GM23338 (cell line): Measurements from ENCODE around the gene VAT1. TPM values are rescaled to one million over a fixed set of nuclear protein-coding genes. Genes with fewer than 3 reads are reported as not detected.

Experiments used
- polyA plus RNA-seq: library from polyadenylated mRNA; unstranded; fragments of >200 nt; fragmentation: Nextera tagmentation; extraction: Ambion mirVana; gene quantifications from 2 replicates; pipeline ENCODE4 v1.2.1, GENCODE V29; 2016
- total RNA-seq: library from RNA; depleted of rRNA; stranded (reverse); fragments of >200 nt; shearing (Covaris generic); gene quantifications from 2 replicates; pipeline ENCODE4 v1.2.3, GENCODE V29; 2014; rRNA removed

The VAT1 gene
- total and polyA plus RNA-seq, 2 experiments from 2014 or later: 233 to 300 TPM

Other genes starting within 250 kb of the VAT1 start
- 110 and 129 TPM in 2 replicates for gene VPS25, start 248.9 kb downstream of the VAT1 start, total RNA-seq
- 93.5 and 105 TPM in 2 replicates for gene VPS25, start 248.9 kb downstream of the VAT1 start, polyA plus RNA-seq
- gene WNK4, start 241.8 kb downstream of the VAT1 start, total RNA-seq: 0.10 and 0.54 TPM in 2 replicates
- 0.65 and 0.83 TPM in 2 replicates for gene WNK4, start 241.8 kb downstream of the VAT1 start, polyA plus RNA-seq
- gene COA3, start 223.7 kb downstream of the VAT1 start, total RNA-seq: 57.6 and 81.2 TPM in 2 replicates
- gene COA3, start 223.7 kb downstream of the VAT1 start, polyA plus RNA-seq: 123 and 138 TPM in 2 replicates
- gene CNTD1, start 223.5 kb downstream of the VAT1 start, total RNA-seq: not detected in 2 replicates
- 0.80 and 1.1 TPM in 2 replicates for gene CNTD1, start 223.5 kb downstream of the VAT1 start, polyA plus RNA-seq
- 54.8 and 57.2 TPM in 2 replicates for gene BECN1, start 198.1 kb downstream of the VAT1 start, total RNA-seq
- 35.5 and 41.8 TPM in 2 replicates for gene BECN1, start 198.1 kb downstream of the VAT1 start, polyA plus RNA-seq
- gene PSME3, start 189.0 kb downstream of the VAT1 start, total RNA-seq: 178 and 201 TPM in 2 replicates
- 85.2 and 93.5 TPM in 2 replicates for gene PSME3, start 189.0 kb downstream of the VAT1 start, polyA plus RNA-seq
- 5.7 and 5.8 TPM in 2 replicates for gene AOC2, start 177.8 kb downstream of the VAT1 start, total RNA-seq
- 2.0 and 2.1 TPM in 2 replicates for gene AOC2, start 177.8 kb downstream of the VAT1 start, polyA plus RNA-seq
- gene AOC3, start 171.2 kb downstream of the VAT1 start, total RNA-seq: 1.4 and 1.6 TPM in 2 replicates
- gene AOC3, start 171.2 kb downstream of the VAT1 start, polyA plus RNA-seq: 1.7 and 2.6 TPM in 2 replicates
- gene G6PC1, start 121.6 kb downstream of the VAT1 start, total RNA-seq: not detected in 2 replicates
- not detected in 2 replicates for gene G6PC1, start 121.6 kb downstream of the VAT1 start, polyA plus RNA-seq
- gene AARSD1, start 57.9 kb downstream of the VAT1 start, total RNA-seq: 25.7 and 28.4 TPM in 2 replicates
- gene AARSD1, start 57.9 kb downstream of the VAT1 start, polyA plus RNA-seq: 69.6 and 74.4 TPM in 2 replicates
- gene PTGES3L, start 42.3 kb downstream of the VAT1 start, total RNA-seq: 2.3 and 7.7 TPM in 2 replicates
- gene PTGES3L, start 42.3 kb downstream of the VAT1 start, polyA plus RNA-seq: 2.0 and 2.5 TPM in 2 replicates
- gene RUNDC1, start 41.8 kb downstream of the VAT1 start, total RNA-seq: 11.1 and 11.9 TPM in 2 replicates
- gene RUNDC1, start 41.8 kb downstream of the VAT1 start, polyA plus RNA-seq: 6.1 and 6.9 TPM in 2 replicates
- 1,307 and 1,784 TPM in 2 replicates for gene RPL27, start 24.0 kb downstream of the VAT1 start, total RNA-seq
- 2,722 and 2,793 TPM in 2 replicates for gene RPL27, start 24.0 kb downstream of the VAT1 start, polyA plus RNA-seq
- gene IFI35, start 15.6 kb downstream of the VAT1 start, total RNA-seq: 2.3 and 3.3 TPM in 2 replicates
- gene IFI35, start 15.6 kb downstream of the VAT1 start, polyA plus RNA-seq: 1.5 and 1.8 TPM in 2 replicates
- gene RND2, start 2.8 kb upstream of the VAT1 start, total RNA-seq: 20.8 and 22.9 TPM in 2 replicates
- 18.5 and 20.4 TPM in 2 replicates for gene RND2, start 2.8 kb upstream of the VAT1 start, polyA plus RNA-seq
- gene BRCA1, start 103.0 kb upstream of the VAT1 start, total RNA-seq: 31.9 and 45.9 TPM in 2 replicates
- 37.8 and 43.2 TPM in 2 replicates for gene BRCA1, start 103.0 kb upstream of the VAT1 start, polyA plus RNA-seq
- 32.3 and 36.8 TPM in 2 replicates for gene NBR1, start 148.8 kb upstream of the VAT1 start, total RNA-seq
- gene NBR1, start 148.8 kb upstream of the VAT1 start, polyA plus RNA-seq: 10.1 and 12.6 TPM in 2 replicates
- gene TMEM106A, start 189.5 kb upstream of the VAT1 start, total RNA-seq: 0.78 and 1.5 TPM in 2 replicates
- 1.1 and 2.4 TPM in 2 replicates for gene TMEM106A, start 189.5 kb upstream of the VAT1 start, polyA plus RNA-seq
- not detected in 2 replicates for gene CCDC200, start 206.2 kb upstream of the VAT1 start, total RNA-seq
- gene CCDC200, start 206.2 kb upstream of the VAT1 start, polyA plus RNA-seq: 0.31 TPM in 1 of 2 replicates, not detected in the other
- gene RNU2-1, start 211.6 kb upstream of the VAT1 start, total RNA-seq: not detected in 2 replicates
- gene RNU2-1, start 211.6 kb upstream of the VAT1 start, polyA plus RNA-seq: 9.2 and 11.2 TPM in 2 replicates